ENCODE data around the gene TRIM4. TPM values are rescaled to one million over a fixed set of nuclear protein-coding genes. Genes with fewer than 3 reads are reported as not detected.
A peak's percentile ranks its signal among the peaks of the same experiment; 100 is the strongest.

Gene TRIM4
- total RNA-seq, 2 donors from 2014 or later: 10.5 to 13.2 TPM

GRCh38 chr7:99860281-99861127 is 58.8 kb downstream of the TRIM4 start:
- no peaks in the 10 kb centered on the region for H3K27me3 ChIP-seq (ENCODE audit: control insufficient read depth, insufficient read depth, low read length, poor library complexity, severe bottlenecking)
- H3K27ac ChIP-seq (ENCODE audit: low read depth, low read length): no peak overlapping the region
- Mint-ChIP-seq H3K4me3 (no peak overlapping the region), H3K27me3 (ENCODE audit: insufficient read depth) (no peaks in the 10 kb centered on the region), H3K27ac (peak overlapping the region; percentile 74), H3K4me1 (no peaks in the 10 kb centered on the region), H3K9me3 (no peaks in the 10 kb centered on the region), H3K36me3 (ENCODE audit: low read depth) (no peaks in the 10 kb centered on the region)
- H3K9ac ChIP-seq (ENCODE audit: extremely low read depth, low read length, poor library complexity, severe bottlenecking): no peak overlapping the region
- no peak overlapping the region for H3K4me3 ChIP-seq (ENCODE audit: low read length)
- H3K9me3 ChIP-seq (ENCODE audit: control insufficient read depth, low read length): no peaks in the 10 kb centered on the region
- TF ChIP-seq CTCF (conservative IDR thresholded peaks at IDR 0.05): no peak
- H3K4me1 ChIP-seq (ENCODE audit: control insufficient read depth, insufficient read depth, low read length): no peaks in the 10 kb centered on the region
- no peak for DNase-seq
- H3K36me3 ChIP-seq (ENCODE audit: control insufficient read depth, insufficient read depth, low read length): no peaks in the 10 kb centered on the region
- 89 to 91% methylated on average over 5 to 15 of the region's 15 CpGs for WGBS, 2 experiments (ENCODE audit: insufficient coverage in 1 of 2, insufficient read length in 1 of 2)

- Mint-ChIP-seq H3K36me3 (ENCODE audit: low read depth) (no peaks in the 10 kb centered on the region), H3K4me3 (no peak overlapping the region), H3K27ac (no peak overlapping the region), H3K27me3 (ENCODE audit: insufficient read depth) (no peaks in the 10 kb centered on the region), H3K9me3 (no peaks in the 10 kb centered on the region), H3K4me1 (no peaks in the 10 kb centered on the region)
- DNase-seq: no peak
- Histone ChIP-seq H3K9me3 (ENCODE audit: control insufficient read depth, low read length) (no peaks in the 10 kb centered on the region), H3K27ac (ENCODE audit: low read depth, low read length) (no peak overlapping the region), H3K9ac (ENCODE audit: extremely low read depth, low read length, poor library complexity, severe bottlenecking) (no peak overlapping the region), H3K4me1 (ENCODE audit: control insufficient read depth, insufficient read depth, low read length) (no peaks in the 10 kb centered on the region), H3K36me3 (ENCODE audit: control insufficient read depth, insufficient read depth, low read length) (no peaks in the 10 kb centered on the region), H3K27me3 (ENCODE audit: control insufficient read depth, insufficient read depth, low read length, poor library complexity, severe bottlenecking) (no peaks in the 10 kb centered on the region), H3K4me3 (ENCODE audit: low read length) (no peak overlapping the region)
- no peak for TF ChIP-seq CTCF (conservative IDR thresholded peaks at IDR 0.05)
- 81 to 83% methylated on average over 1 of the region's 1 CpG for WGBS, 2 experiments (ENCODE audit: insufficient coverage in 1 of 2, insufficient read length in 1 of 2)
Observed at GRCh38 chr7:99855236-99855635, 64.1 kb downstream of the TRIM4 start.

- TF ChIP-seq CTCF (conservative IDR thresholded peaks at IDR 0.05): no peak
- Histone ChIP-seq H3K9me3 (ENCODE audit: control insufficient read depth, low read length) (no peaks in the 10 kb centered on the region), H3K9ac (ENCODE audit: extremely low read depth, low read length, poor library complexity, severe bottlenecking) (no peak overlapping the region), H3K27ac (ENCODE audit: low read depth, low read length) (no peak overlapping the region), H3K36me3 (ENCODE audit: control insufficient read depth, insufficient read depth, low read length) (no peaks in the 10 kb centered on the region), H3K27me3 (ENCODE audit: control insufficient read depth, insufficient read depth, low read length, poor library complexity, severe bottlenecking) (no peaks in the 10 kb centered on the region), H3K4me3 (ENCODE audit: low read length) (no peak overlapping the region), H3K4me1 (ENCODE audit: control insufficient read depth, insufficient read depth, low read length) (no peaks in the 10 kb centered on the region)
- H3K27me3 Mint-ChIP-seq (ENCODE audit: insufficient read depth): no peaks in the 10 kb centered on the region
- WGBS, 2 experiments (ENCODE audit: insufficient coverage in 1 of 2, insufficient read length in 1 of 2): 88 to 100% methylated on average over 3 to 6 of the region's 6 CpGs
- peaks cover 3% of the 10 kb centered on the region for H3K4me1 Mint-ChIP-seq
- H3K4me3 Mint-ChIP-seq: no peak overlapping the region
- H3K27ac Mint-ChIP-seq: no peak overlapping the region
- H3K9me3 Mint-ChIP-seq: no peaks in the 10 kb centered on the region
- no peak for DNase-seq
- H3K36me3 Mint-ChIP-seq (ENCODE audit: low read depth): no peaks in the 10 kb centered on the region
Observed at GRCh38 chr7:99848420-99849216, 70.7 kb downstream of the TRIM4 start.

Data from endodermal cell (in vitro differentiated cells).